Forelimb muscle (tissue), 1 donor: ENCODE results near the gene CSNK2B. TPM values are rescaled to one million over a fixed set of nuclear protein-coding genes. Genes with fewer than 3 reads are reported as not detected.
A peak's percentile ranks its signal among the peaks of the same experiment; 100 is the strongest.
"Not testable (repeated sequence)": the region's sequence is repeated elsewhere in the genome, so short reads cannot be mapped to it uniquely, and the experiment has no call there.

Source experiments
- DNase-seq: peaks from one replicate; pipeline ENCODE4 v3.0.0-alpha.2; 2013; ENCODE audit warnings: low read depth
- polyA plus RNA-seq: library from polyadenylated mRNA; unstranded; fragments of 120-200 nt; gene quantifications from one replicate; pipeline ENCODE4 v1.2.1, GENCODE V29; 2013; ENCODE audit not compliant: insufficient read length

The CSNK2B gene
- polyA plus RNA-seq, 1 donor = 125 TPM

GRCh38 chr6:31687860-31688693 is 22.2 kb downstream of the CSNK2B start:
- no peak for DNase-seq

- no peak for DNase-seq
Measured at GRCh38 chr6:31689249-31690110, 23.6 kb downstream of the CSNK2B start.

GRCh38 chr6:31690231-31691077 is 24.6 kb downstream of the CSNK2B start:
- no peak for DNase-seq

- no peak for DNase-seq
Measured at GRCh38 chr6:31691078-31691463, 25.2 kb downstream of the CSNK2B start.

- DNase-seq = no peak
Measured at GRCh38 chr6:31691564-31692108, 25.8 kb downstream of the CSNK2B start.

GRCh38 chr6:31692353-31692752 is 26.5 kb downstream of the CSNK2B start:
- DNase-seq = no peak

GRCh38 chr6:31692886-31693285 is 27.0 kb downstream of the CSNK2B start:
- no peak for DNase-seq

- DNase-seq = no peak
Measured at GRCh38 chr6:31693535-31693934, 27.7 kb downstream of the CSNK2B start.

GRCh38 chr6:31697555-31697954 is 31.7 kb downstream of the CSNK2B start:
- DNase-seq = no peak

- no peak for DNase-seq
Measured at GRCh38 chr6:31700740-31701401, 35.0 kb downstream of the CSNK2B start.

GRCh38 chr6:31701666-31702404 is 36.0 kb downstream of the CSNK2B start:
- DNase-seq = no peak

- no peak for DNase-seq
Measured at GRCh38 chr6:31702405-31702818, 36.5 kb downstream of the CSNK2B start.

- peak; percentile 99 for DNase-seq
Measured at GRCh38 chr6:31702819-31703716, 37.2 kb downstream of the CSNK2B start, which contains the start of gene ABHD16A. ABHD16A (minus strand) TSS chr6:31703324; CDS start chr6:31703281, 43 bp downstream.

- DNase-seq = no peak
Measured at GRCh38 chr6:31705931-31706330, 40.1 kb downstream of the CSNK2B start.

- DNase-seq = no peak
Measured at GRCh38 chr6:31706599-31706998, 40.7 kb downstream of the CSNK2B start, which contains the start of gene LY6G6F. LY6G6F (plus strand) TSS chr6:31706866; CDS start chr6:31706907, 41 bp downstream.

- no peak for DNase-seq
Measured at GRCh38 chr6:31707701-31708100, 41.8 kb downstream of the CSNK2B start.

GRCh38 chr6:31708224-31708623 is 42.3 kb downstream of the CSNK2B start:
- DNase-seq = no peak

- not testable (repeated sequence) for DNase-seq
Measured at GRCh38 chr6:31709157-31709556, 43.3 kb downstream of the CSNK2B start.
